WTC11 (cell line): ENCODE data around the gene ECHDC3. TPM values are rescaled to one million over a fixed set of nuclear protein-coding genes. Genes with fewer than 3 reads are reported as not detected.

Experiments used
- CREM ChIP-seq: sonication (generic); formaldehyde crosslinking; IDR thresholded peaks from 2 replicates; pipeline ENCODE4 v1.8.1; 2022; ENCODE audit warnings: mild to moderate bottlenecking, missing genetic modification reagents, moderate library complexity
- JAZF1 ChIP-seq: fragments of 250-450 bp; sonication (Bioruptor Pico); IDR thresholded peaks from 2 replicates; pipeline ENCODE4 v1.9.0; 2021; ENCODE audit warnings: moderate library complexity, mild to moderate bottlenecking, inconsistent platforms
- RORB ChIP-seq: fragments of 250-450 bp; sonication (Bioruptor Pico); IDR thresholded peaks from 2 replicates; pipeline ENCODE4 v1.9.0; 2021; ENCODE audit warnings: mild to moderate bottlenecking
- SOX15 ChIP-seq: fragments of 250-450 bp; sonication (Bioruptor Pico); IDR thresholded peaks from 2 replicates; pipeline ENCODE4 v1.9.0; 2021; ENCODE audit warnings: mild to moderate bottlenecking
- SP1 ChIP-seq: sonication (generic); formaldehyde crosslinking; conservative IDR thresholded peaks from 2 replicates; pipeline ENCODE4 v1.8.1; 2022; ENCODE audit warnings: missing genetic modification reagents
- ZBTB21 ChIP-seq: sonication (generic); formaldehyde crosslinking; IDR thresholded peaks from 2 replicates; pipeline ENCODE4 v1.8.1; 2023; ENCODE audit warnings: mild to moderate bottlenecking, missing genetic modification reagents, borderline replicate concordance
- ZNF219 ChIP-seq: sonication (generic); formaldehyde crosslinking; IDR thresholded peaks from 2 replicates; pipeline ENCODE4 v1.8.0; 2023; ENCODE audit warnings: missing genetic modification reagents, mild to moderate bottlenecking, borderline replicate concordance
- ZNF232 ChIP-seq: sonication (generic); formaldehyde crosslinking; IDR thresholded peaks from 2 replicates; pipeline ENCODE4 v1.8.0; 2022; ENCODE audit warnings: mild to moderate bottlenecking, missing genetic modification reagents
- ZNF416 ChIP-seq: fragments of 250-450 bp; sonication (Bioruptor Pico); IDR thresholded peaks from 2 replicates; pipeline ENCODE4 v1.9.0; 2021; ENCODE audit warnings: mild to moderate bottlenecking, inconsistent platforms
- total RNA-seq: library from RNA; stranded (reverse); gene quantifications from 3 replicates; pipeline ENCODE4 v1.2.3, GENCODE V29; 2021
- TF ChIP-seq, protein P1 (sequence below): sonication (generic); formaldehyde crosslinking; IDR thresholded peaks from 2 replicates; pipeline ENCODE4 v1.8.1; 2022; ENCODE audit warnings: low read depth, mild to moderate bottlenecking, moderate library complexity, missing genetic modification reagents, borderline replicate concordance
- TF ChIP-seq, protein P2 (sequence below): sonication (generic); formaldehyde crosslinking; IDR thresholded peaks from 2 replicates; pipeline ENCODE4 v1.8.1; 2022; ENCODE audit warnings: mild to moderate bottlenecking, missing genetic modification reagents, moderate library complexity, borderline replicate concordance
- TF ChIP-seq, protein P3 (sequence below): sonication (generic); formaldehyde crosslinking; IDR thresholded peaks from 2 replicates; pipeline ENCODE4 v1.8.0; 2022; ENCODE audit warnings: mild to moderate bottlenecking, missing genetic modification reagents

Gene ECHDC3
- total RNA-seq, 1 experiment from 2014 or later: 17.1 TPM

DNA sequence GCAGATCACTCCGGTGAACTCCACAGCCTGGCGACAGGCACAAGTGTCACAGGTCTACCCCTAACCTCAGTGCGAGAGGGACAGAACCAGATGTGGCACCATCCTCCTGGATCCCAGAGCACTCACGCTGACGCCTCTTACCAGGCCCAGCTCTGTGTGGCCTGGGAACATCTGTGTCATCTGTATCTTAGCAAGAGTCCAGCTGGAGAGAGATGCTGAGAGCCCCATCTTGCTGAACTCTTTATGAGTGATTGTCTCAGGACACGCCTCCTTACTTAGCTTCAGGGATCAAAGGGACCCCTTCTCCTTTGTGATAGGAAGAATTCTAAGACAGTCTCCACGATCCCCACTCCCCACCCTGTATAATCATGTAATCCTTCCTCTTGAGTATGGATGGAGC, 71.0 kb downstream of the ECHDC3 start (continued):
- no peak for TF ChIP-seq SOX15 (CRISPR knock-in tag)
- TF ChIP-seq, protein P1, sequence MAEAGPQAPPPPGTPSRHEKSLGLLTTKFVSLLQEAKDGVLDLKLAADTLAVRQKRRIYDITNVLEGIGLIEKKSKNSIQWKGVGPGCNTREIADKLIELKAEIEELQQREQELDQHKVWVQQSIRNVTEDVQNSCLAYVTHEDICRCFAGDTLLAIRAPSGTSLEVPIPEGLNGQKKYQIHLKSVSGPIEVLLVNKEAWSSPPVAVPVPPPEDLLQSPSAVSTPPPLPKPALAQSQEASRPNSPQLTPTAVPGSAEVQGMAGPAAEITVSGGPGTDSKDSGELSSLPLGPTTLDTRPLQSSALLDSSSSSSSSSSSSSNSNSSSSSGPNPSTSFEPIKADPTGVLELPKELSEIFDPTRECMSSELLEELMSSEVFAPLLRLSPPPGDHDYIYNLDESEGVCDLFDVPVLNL: no peak
- TF ChIP-seq, protein P2, sequence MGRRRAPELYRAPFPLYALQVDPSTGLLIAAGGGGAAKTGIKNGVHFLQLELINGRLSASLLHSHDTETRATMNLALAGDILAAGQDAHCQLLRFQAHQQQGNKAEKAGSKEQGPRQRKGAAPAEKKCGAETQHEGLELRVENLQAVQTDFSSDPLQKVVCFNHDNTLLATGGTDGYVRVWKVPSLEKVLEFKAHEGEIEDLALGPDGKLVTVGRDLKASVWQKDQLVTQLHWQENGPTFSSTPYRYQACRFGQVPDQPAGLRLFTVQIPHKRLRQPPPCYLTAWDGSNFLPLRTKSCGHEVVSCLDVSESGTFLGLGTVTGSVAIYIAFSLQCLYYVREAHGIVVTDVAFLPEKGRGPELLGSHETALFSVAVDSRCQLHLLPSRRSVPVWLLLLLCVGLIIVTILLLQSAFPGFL: no peak
- no peak for TF ChIP-seq ZNF232 (CRISPR knock-in tag)
- no peak for TF ChIP-seq ZNF219 (CRISPR knock-in tag)
- TF ChIP-seq CREM (CRISPR knock-in tag): no peak
- TF ChIP-seq RORB (CRISPR knock-in tag): no peak
- no peak for TF ChIP-seq JAZF1 (CRISPR knock-in tag)
- TF ChIP-seq ZBTB21 (CRISPR knock-in tag): no peak
- no peak for TF ChIP-seq ZNF416 (CRISPR knock-in tag)
- TF ChIP-seq, protein P3, sequence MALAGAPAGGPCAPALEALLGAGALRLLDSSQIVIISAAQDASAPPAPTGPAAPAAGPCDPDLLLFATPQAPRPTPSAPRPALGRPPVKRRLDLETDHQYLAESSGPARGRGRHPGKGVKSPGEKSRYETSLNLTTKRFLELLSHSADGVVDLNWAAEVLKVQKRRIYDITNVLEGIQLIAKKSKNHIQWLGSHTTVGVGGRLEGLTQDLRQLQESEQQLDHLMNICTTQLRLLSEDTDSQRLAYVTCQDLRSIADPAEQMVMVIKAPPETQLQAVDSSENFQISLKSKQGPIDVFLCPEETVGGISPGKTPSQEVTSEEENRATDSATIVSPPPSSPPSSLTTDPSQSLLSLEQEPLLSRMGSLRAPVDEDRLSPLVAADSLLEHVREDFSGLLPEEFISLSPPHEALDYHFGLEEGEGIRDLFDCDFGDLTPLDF: no peak
- TF ChIP-seq SP1 (CRISPR knock-in tag): no peak

Other genes with a start within 250 kb of the ECHDC3 start
- gene USP6NL, start 130.7 kb upstream of the ECHDC3 start, total RNA-seq: 19.5 to 21.4 TPM (median 20.1 TPM) in 3 replicates
- 7.3 to 8.7 TPM (median 8.5 TPM) in 3 replicates for gene PROSER2, start 81.0 kb downstream of the ECHDC3 start, total RNA-seq